ENCODE results near the gene NUCB1. TPM values are rescaled to one million over a fixed set of nuclear protein-coding genes. Genes with fewer than 3 reads are reported as not detected.
A peak's percentile ranks its signal among the peaks of the same experiment; 100 is the strongest.
"Not testable (repeated sequence)": the region's sequence is repeated elsewhere in the genome, so short reads cannot be mapped to it uniquely, and the experiment has no call there.

The NUCB1 gene
- 100 to 1,000 TPM; 229 to 276 (median 263) TPM for polyA plus RNA-seq (ENCODE audit: insufficient read length in 3 of 3)

GRCh38 chr19:48899781-48900476 lies at the start of gene NUCB1:
NUCB1 (plus strand) TSS chr19:48900312; CDS start chr19:48900797, 485 bp downstream.
- peak; percentile 96 to 99 (median 99) for DNase-seq (ENCODE audit: low read depth in 3 of 3, low spot score in 2 of 3)

- no peak for DNase-seq (ENCODE audit: low read depth in 3 of 3, low spot score in 2 of 3)
Measured at GRCh38 chr19:48852292-48852691, 47.8 kb upstream of the NUCB1 start.

GRCh38 chr19:48853483-48853882 lies 46.6 kb upstream of the NUCB1 start:
- no peak for DNase-seq (ENCODE audit: low read depth in 3 of 3, low spot score in 2 of 3)

GRCh38 chr19:48854103-48854502 lies 46.0 kb upstream of the NUCB1 start:
- DNase-seq (ENCODE audit: low read depth in 3 of 3, low spot score in 2 of 3) = no peak

GRCh38 chr19:48856921-48857320 lies 43.2 kb upstream of the NUCB1 start:
- no peak for DNase-seq (ENCODE audit: low read depth in 3 of 3, low spot score in 2 of 3)

- no peak for DNase-seq (ENCODE audit: low read depth in 3 of 3, low spot score in 2 of 3)
Measured at GRCh38 chr19:48858984-48859710, 41.0 kb upstream of the NUCB1 start.

- no peak for DNase-seq (ENCODE audit: low read depth in 3 of 3, low spot score in 2 of 3)
Measured at GRCh38 chr19:48859711-48860572, 40.2 kb upstream of the NUCB1 start.

GRCh38 chr19:48861313-48861712 lies 38.8 kb upstream of the NUCB1 start:
- no peak for DNase-seq (ENCODE audit: low read depth in 3 of 3, low spot score in 2 of 3)

GRCh38 chr19:48862827-48863226 lies 37.3 kb upstream of the NUCB1 start:
- no peak for DNase-seq (ENCODE audit: low read depth in 3 of 3, low spot score in 2 of 3)

- no peak for DNase-seq (ENCODE audit: low read depth in 3 of 3, low spot score in 2 of 3)
Measured at GRCh38 chr19:48866692-48867091, 33.4 kb upstream of the NUCB1 start.

GRCh38 chr19:48867123-48867745 lies 32.9 kb upstream of the NUCB1 start:
- DNase-seq (ENCODE audit: low read depth in 3 of 3, low spot score in 2 of 3) = no peak

- no peak for DNase-seq (ENCODE audit: low read depth in 3 of 3, low spot score in 2 of 3)
Measured at GRCh38 chr19:48867746-48868113, 32.4 kb upstream of the NUCB1 start.

GRCh38 chr19:48868114-48868886 lies 31.8 kb upstream of the NUCB1 start, which contains the start of gene PLEKHA4:
PLEKHA4 (minus strand) TSS chr19:48868617; CDS start chr19:48867620, 997 bp downstream.
- DNase-seq (ENCODE audit: low read depth in 3 of 3, low spot score in 2 of 3) = no peak

GRCh38 chr19:48870048-48870447 lies 30.1 kb upstream of the NUCB1 start:
- DNase-seq (ENCODE audit: low read depth in 3 of 3, low spot score in 2 of 3) = no peak

- DNase-seq (ENCODE audit: low read depth in 3 of 3, low spot score in 2 of 3) = not testable (repeated sequence)
Measured at GRCh38 chr19:48871471-48872181, 28.5 kb upstream of the NUCB1 start.

- peak; percentile 97 to 98 (median 98) for DNase-seq (ENCODE audit: low read depth in 3 of 3, low spot score in 2 of 3)
Measured at GRCh38 chr19:48872182-48872883, 27.8 kb upstream of the NUCB1 start, which contains the start of gene PPP1R15A. PPP1R15A (plus strand) TSS chr19:48872421; CDS start chr19:48873234, 813 bp downstream.

GRCh38 chr19:48872884-48873475 lies 27.1 kb upstream of the NUCB1 start:
- peak; percentile 83 to 87 (median 86) for DNase-seq (ENCODE audit: low read depth in 3 of 3, low spot score in 2 of 3)

Measured in right renal cortex interstitium (tissue), 3 donors.